H1 (cell line): Measurements from ENCODE around the gene MSI2. TPM values are rescaled to one million over a fixed set of nuclear protein-coding genes. Genes with fewer than 3 reads are reported as not detected.

Source experiments
- CTCF ChIA-PET: fragments of 300-600 bp; sonication (Branson Sonifier 250); formaldehyde crosslinking; loops from one replicate; lab custom pipeline; 2021; ENCODE audit not compliant: partially characterized antibody; lab: Charles Lee
- POLR2A ChIA-PET: fragments of 300-600 bp; sonication (Branson Sonifier 250); formaldehyde crosslinking; loops from one replicate; lab custom pipeline; 2021; ENCODE audit warnings: inconsistent platforms; ENCODE audit not compliant: partially characterized antibody; lab: Charles Lee
- DNase-seq, 2 experiments: peaks; one replicate each; pipeline versions ENCODE4 v3.0.0 to v3.0.0-alpha.2; 2010 to 2022; ENCODE audit warnings: low spot score in 2 of 2, low read depth in 1 of 2, mixed read lengths in 1 of 2
- FAIRE-seq: peaks from 2 replicates; lab custom pipeline; 2011; peaks lifted over from hg19 to GRCh38; lab: Jason Lieb, UNC
- H2AFZ ChIP-seq: 2 replicates; pipeline ENCODE4 v1.8.1; 2012; ENCODE audit warnings: low read length, inconsistent platforms
- H2AK5ac ChIP-seq: 2 replicates; pipeline ENCODE4 v1.6.1; 2013; ENCODE audit warnings: low read depth, low read length
- H2BK120ac ChIP-seq: replicated peaks from 2 replicates; pipeline ENCODE3; 2013; ENCODE audit warnings: low read depth, low read length, inconsistent platforms
- H2BK12ac ChIP-seq: 2 replicates; pipeline ENCODE4 v1.6.1; 2013; ENCODE audit warnings: low read depth, low read length
- H2BK15ac ChIP-seq: 2 replicates; pipeline ENCODE4 v1.6.1; 2013; ENCODE audit warnings: low read length
- H2BK20ac ChIP-seq: 2 replicates; pipeline ENCODE4 v1.6.1; 2013; ENCODE audit warnings: low read length
- H2BK5ac ChIP-seq: 2 replicates; pipeline ENCODE4 v1.6.1; 2013; ENCODE audit warnings: low read depth, low read length
- H3K14ac ChIP-seq: 2 replicates; pipeline ENCODE4 v1.6.1; 2013; ENCODE audit warnings: inconsistent platforms; ENCODE audit not compliant: insufficient read length
- H3K18ac ChIP-seq: 2 replicates; pipeline ENCODE4 v1.6.1; 2013; ENCODE audit warnings: low read length; ENCODE audit errors: extremely low read depth
- H3K23ac ChIP-seq: 2 replicates; pipeline ENCODE4 v1.6.1; 2013; ENCODE audit warnings: inconsistent platforms; ENCODE audit not compliant: insufficient read length
- H3K23me2 ChIP-seq: 2 replicates; pipeline ENCODE4 v1.6.1; 2013; ENCODE audit warnings: low read depth, low read length
- H3K27ac ChIP-seq: 2 replicates; pipeline ENCODE4 v1.6.1; 2011; ENCODE audit warnings: low read depth, low read length, inconsistent platforms
- H3K27me3 ChIP-seq, 4 experiments: replicated peaks in 1 of 4; 1 replicate in 1 of 4; 2 replicates in 3 of 4; pipeline versions ENCODE4 v1.6.1 to v1.8.1; 2011 to 2013; ENCODE audit warnings: low read length in 3 of 4, mild to moderate bottlenecking in 3 of 4, inconsistent platforms in 2 of 4, mixed read lengths in 2 of 4, moderate library complexity in 1 of 4; ENCODE audit not compliant: control insufficient read depth in 3 of 4, insufficient read depth in 3 of 4; ENCODE audit errors: extremely low read depth in 1 of 4
- H3K36me3 ChIP-seq, 4 experiments: 2 replicates each; pipeline versions ENCODE4 v1.6.1 to v1.8.1; 2011 to 2013; ENCODE audit warnings: mild to moderate bottlenecking in 4 of 4, low read length in 3 of 4, moderate library complexity in 2 of 4, control low read depth in 1 of 4, inconsistent platforms in 1 of 4; ENCODE audit not compliant: insufficient read depth in 4 of 4, control insufficient read depth in 2 of 4
- H3K4ac ChIP-seq: replicated peaks from 2 replicates; pipeline ENCODE3; 2013; ENCODE audit warnings: low read length, low read depth, mixed read lengths, inconsistent platforms; ENCODE audit not compliant: insufficient read length
- H3K4me1 ChIP-seq, 4 experiments: replicated peaks in 1 of 4; 1 replicate in 1 of 4; 2 replicates in 3 of 4; pipeline versions ENCODE4 v1.6.1 to v1.8.1; 2011 to 2013; ENCODE audit warnings: low read length in 3 of 4, inconsistent platforms in 2 of 4, mixed read lengths in 1 of 4; ENCODE audit not compliant: insufficient read depth in 4 of 4, control insufficient read depth in 3 of 4
- H3K4me2 ChIP-seq, 2 experiments: 2 replicates each; pipeline versions ENCODE4 v1.6.1 to v1.8.1; 2011 to 2013; ENCODE audit warnings: low read depth in 2 of 2, low read length in 2 of 2, control low read depth in 1 of 2, inconsistent platforms in 1 of 2, mild to moderate bottlenecking in 1 of 2; ENCODE audit not compliant: insufficient read depth in 1 of 2
- H3K4me3 ChIP-seq, 4 experiments: fragments of 200-600, 300-600 bp in 1 of 4; sonication (generic), shearing (Covaris generic), sonication (Bioruptor Twin) in 1 of 4; 2 replicates each; pipeline versions ENCODE4 v1.5.1 to v1.8.1; 2011 to 2016; ENCODE audit warnings: low read length in 4 of 4, low read depth in 3 of 4, control low read depth in 2 of 4, inconsistent platforms in 2 of 4, mild to moderate bottlenecking in 2 of 4, mixed read lengths in 1 of 4, moderate library complexity in 1 of 4; ENCODE audit not compliant: insufficient read depth in 2 of 4; ENCODE audit errors: extremely low read depth in 1 of 4
- H3K56ac ChIP-seq: replicated peaks from 2 replicates; pipeline ENCODE3; 2013; ENCODE audit warnings: low read depth, mild to moderate bottlenecking, mixed read lengths, low read length, inconsistent platforms; ENCODE audit not compliant: insufficient read length
- H3K79me1 ChIP-seq: 2 replicates; pipeline ENCODE4 v1.6.1; 2013; ENCODE audit warnings: low read depth, low read length, control low read depth
- H3K79me2 ChIP-seq, 2 experiments: 2 replicates each; pipeline versions ENCODE4 v1.6.1 to v1.8.1; 2012 to 2013; ENCODE audit warnings: low read length in 2 of 2, mild to moderate bottlenecking in 2 of 2, inconsistent platforms in 1 of 2; ENCODE audit not compliant: insufficient read depth in 2 of 2, control insufficient read depth in 1 of 2
- H3K9ac ChIP-seq, 4 experiments: replicated peaks in 1 of 4; 1 replicate in 1 of 4; 2 replicates in 3 of 4; pipeline versions ENCODE4 v1.6.1 to v1.8.1; 2011 to 2013; ENCODE audit warnings: low read depth in 3 of 4, low read length in 3 of 4, control low read depth in 2 of 4, mild to moderate bottlenecking in 2 of 4, moderate library complexity in 2 of 4, inconsistent platforms in 1 of 4; ENCODE audit errors: extremely low read depth in 1 of 4
- H3K9me3 ChIP-seq, 2 experiments: 2 replicates each; pipeline versions ENCODE4 v1.6.1 to v1.8.1; 2012 to 2013; ENCODE audit warnings: mild to moderate bottlenecking in 2 of 2, moderate library complexity in 2 of 2, control low read depth in 1 of 2, inconsistent platforms in 1 of 2, low read depth in 1 of 2, low read length in 1 of 2, mixed read lengths in 1 of 2; ENCODE audit not compliant: insufficient read depth in 2 of 2
- H4K20me1 ChIP-seq, 2 experiments: replicated peaks in 1 of 2; 2 replicates each; pipeline versions ENCODE3 to v1.8.1; 2011 to 2013; ENCODE audit warnings: inconsistent platforms in 2 of 2, low read length in 2 of 2, mild to moderate bottlenecking in 1 of 2; ENCODE audit not compliant: insufficient read depth in 2 of 2, control insufficient read depth in 1 of 2
- H4K5ac ChIP-seq: 2 replicates; pipeline ENCODE4 v1.6.1; 2013; ENCODE audit warnings: low read length, low read depth, mixed read lengths, inconsistent platforms; ENCODE audit not compliant: insufficient read length
- H4K8ac ChIP-seq: 2 replicates; pipeline ENCODE4 v1.8.0; 2013; ENCODE audit warnings: mild to moderate bottlenecking, moderate library complexity, low read length, inconsistent platforms; ENCODE audit not compliant: insufficient read depth; ENCODE audit errors: extremely low read depth
- H4K91ac ChIP-seq: replicated peaks from 2 replicates; pipeline ENCODE3; 2013; ENCODE audit warnings: low read length, mixed read lengths, inconsistent platforms; ENCODE audit not compliant: insufficient read length
- CBX8 ChIP-seq: fragments of 300-800, 300-1000 bp; sonication (generic); IDR thresholded peaks from 2 replicates; pipeline ENCODE4 v1.7.1; 2016; ENCODE audit warnings: low read depth, low read length, borderline replicate concordance
- CEBPB ChIP-seq: IDR thresholded peaks from 2 replicates; pipeline ENCODE4 v1.6.1; 2012; ENCODE audit warnings: low read depth, low read length
- CHD2 ChIP-seq: IDR thresholded peaks from 2 replicates; pipeline ENCODE4 v1.6.1; 2012; ENCODE audit warnings: low read length, improper control_type of control experiment
- CTCF ChIP-seq, 3 experiments: IDR thresholded peaks; 1 replicate in 2 of 3; 2 replicates in 1 of 3; pipeline versions ENCODE4 v1.5.1 to v1.6.1; 2011; ENCODE audit warnings: low read length in 3 of 3, mild to moderate bottlenecking in 3 of 3, inconsistent platforms in 2 of 3, low read depth in 1 of 3, moderate library complexity in 1 of 3; ENCODE audit not compliant: insufficient read depth in 1 of 3; ENCODE audit errors: control extremely low read depth in 1 of 3
- SP2 ChIP-seq: IDR thresholded peaks from 2 replicates; pipeline ENCODE4 v1.6.1; 2012; ENCODE audit warnings: mild to moderate bottlenecking, low read length, inconsistent platforms
- SP4 ChIP-seq: IDR thresholded peaks from 2 replicates; pipeline ENCODE4 v1.6.1; 2012; ENCODE audit warnings: low read length, inconsistent platforms
- SUZ12 ChIP-seq: fragments of 200-600 bp; sonication (generic); IDR thresholded peaks from 2 replicates; pipeline ENCODE4 v1.6.1; 2012; ENCODE audit warnings: mild to moderate bottlenecking, inconsistent platforms, low read length, moderate library complexity, mixed read lengths
- ZNF274 ChIP-seq: IDR thresholded peaks from 2 replicates; pipeline ENCODE4 v1.7.0; 2012; ENCODE audit warnings: low read length, borderline replicate concordance; ENCODE audit errors: extremely low read depth
- WGBS, 2 experiments: shearing (Covaris generic) in 1 of 2; methylation state at CpG; one replicate each; pipeline versions ENCODE4 v1.1.6 to v1.1.7; 2013 to 2015; ENCODE audit warnings: low lambda C conversion rate in 2 of 2, mixed read lengths in 2 of 2, inconsistent platforms in 1 of 2, low coverage in 1 of 2, missing lambda C conversion rate in 1 of 2; ENCODE audit not compliant: insufficient replicate concordance in 2 of 2, insufficient coverage in 1 of 2, insufficient read length in 1 of 2; ENCODE audit errors: extremely low coverage in 1 of 2, missing lambda C conversion rate in 1 of 2; 5-methylcytosine and 5-hydroxymethylcytosine counted together
- polyA plus RNA-seq, 7 experiments: library from polyadenylated mRNA; depleted of rRNA in 3 of 7; stranded (reverse) in 5 of 7; unstranded in 2 of 7; fragments of >200 nt in 5 of 7; fragments of 200-250 nt in 2 of 7; gene quantifications; 1 replicate in 5 of 7; 2 replicates in 1 of 7; 4 replicates in 1 of 7; pipeline versions ENCODE4 v1.2.1 to v1.2.3, GENCODE V29; 2011 to 2013; ENCODE audit warnings: missing spikeins in 2 of 7, mixed read lengths in 2 of 7
- total RNA-seq: library from RNA; stranded (reverse); fragmentation: NEBNext Ultra II Directional; extraction: Animal tissue kit (Norgen Biotek cat#: 25700); gene quantifications from 2 replicates; pipeline ENCODE4 v1.2.1, GENCODE V29; 2021

The MSI2 gene
- total and polyA plus RNA-seq, 2 of the 8 experiments (the other 6 are each of a cell fraction or from before 2014, with no cell fraction given) = 36.7 to 80.6 TPM

- Histone ChIP-seq H2BK5ac (0 out of 2 replicates have a peak overlapping the region, but pooled peaks have one; percentile 6), H3K4me2 (0 out of 4 replicates have a peak overlapping the region, but pooled peaks of 1 of the 2 experiments have one; percentile 2), H3K27me3 (no peaks in the 10 kb centered on the region), H3K14ac (no peak overlapping the region), H3K4ac (no peak overlapping the region), H3K27ac (no peak overlapping the region), H2BK20ac (0 out of 2 replicates have a peak overlapping the region, but pooled peaks have one; percentile 23), H3K4me3 (no peak overlapping the region), H3K79me1 (peaks cover 4% of the 10 kb centered on the region; the same call in 1 of the 2 replicates), H2BK12ac (no peak overlapping the region), H4K5ac (no peak overlapping the region), H3K56ac (no peak overlapping the region), H3K79me2 (peaks cover 0 to 5% of the 10 kb centered on the region in 2 experiments; a peak in 1 of 4 replicates), H4K91ac (no peak overlapping the region), H3K23ac (no peak overlapping the region), H4K8ac (no peak overlapping the region), H3K23me2 (no peaks in the 10 kb centered on the region), H3K9me3 (no peaks in the 10 kb centered on the region), H3K36me3 (peaks cover 0 to 2% (median 0%) of the 10 kb centered on the region in 4 experiments; a peak in 1 of 8 replicates), H3K4me1 (peaks cover 14 to 52% (median 28%) of the 10 kb centered on the region in 4 experiments), H2BK120ac (no peak overlapping the region), H3K9ac (no peak overlapping the region), H4K20me1 (peaks cover 8 to 10% of the 10 kb centered on the region in 2 experiments), H3K18ac (no peak overlapping the region), H2AK5ac (no peak overlapping the region), H2BK15ac (no peak overlapping the region), H2AFZ (no peak overlapping the region)
- no peak for FAIRE-seq
- ChIA-PET CTCF (interaction anchor here (0.7 to 6.4 kb wide), 14 partner anchors 11 to 306 kb away, joined by 3 to 98 read pairs (median 4); no protein-coding TSS in a partner anchor), POLR2A (interaction anchor here (1.1 to 1.5 kb wide), 2 partner anchors 12 to 32 kb away, joined by 3 to 5 read pairs; no protein-coding TSS in a partner anchor)
- TF ChIP-seq SP4 = no peak
- no peak for TF ChIP-seq CHD2
- TF ChIP-seq CTCF (IDR thresholded peaks at IDR 0.05; ENCODE audit: control extremely low read depth in 1 of 3, insufficient read depth in 1 of 3, low read depth in 1 of 3, low read length in 3 of 3) = no peak
- TF ChIP-seq SP2 = no peak
- no peak for TF ChIP-seq SUZ12
- no peak for TF ChIP-seq CEBPB
- TF ChIP-seq ZNF274 = no peak
- TF ChIP-seq CBX8 = no peak
- DNase-seq = no peak
- WGBS, 2 experiments = 76% methylated on average over 10 of the region's 10 CpGs; no CpG with 5 or more reads in 1 of the 2 experiments
Observed at GRCh38 chr17:57550016-57550415, 293.7 kb downstream of the MSI2 start.
